H9 (cell line): ENCODE measurements around the gene TXNDC12. TPM values are rescaled to one million over a fixed set of nuclear protein-coding genes. Genes with fewer than 3 reads are reported as not detected.

Experiments
- DNase-seq: peaks from one replicate; pipeline ENCODE4 v3.0.0-alpha.2; 2017
- H2AFZ ChIP-seq: one replicate; pipeline ENCODE4 v1.6.1; 2013; ENCODE audit warnings: mild to moderate bottlenecking, low read length, control low read depth, moderate library complexity
- H2AK5ac ChIP-seq: 2 replicates; pipeline ENCODE4 v1.6.1; 2013; ENCODE audit warnings: low read length, control low read depth, mixed read lengths; ENCODE audit not compliant: insufficient read length
- H2BK120ac ChIP-seq: one replicate; pipeline ENCODE4 v1.6.1; 2013; ENCODE audit warnings: low read depth, mild to moderate bottlenecking, low read length, control low read depth, inconsistent platforms; ENCODE audit not compliant: poor library complexity, severe bottlenecking
- H2BK12ac ChIP-seq: 2 replicates; pipeline ENCODE4 v1.6.1; 2013; ENCODE audit warnings: low read length, control low read depth, mixed read lengths, low read depth; ENCODE audit not compliant: insufficient read length
- H2BK15ac ChIP-seq: 2 replicates; pipeline ENCODE4 v1.6.1; 2013; ENCODE audit warnings: low read depth, low read length, control low read depth
- H2BK20ac ChIP-seq: one replicate; pipeline ENCODE4 v1.6.1; 2013; ENCODE audit warnings: low read depth, mild to moderate bottlenecking, low read length, control low read depth, inconsistent platforms; ENCODE audit not compliant: poor library complexity, severe bottlenecking
- H2BK5ac ChIP-seq: 2 replicates; pipeline ENCODE4 v1.6.1; 2013; ENCODE audit warnings: low read length, control low read depth, mixed read lengths; ENCODE audit not compliant: insufficient read length
- H3K14ac ChIP-seq: 2 replicates; pipeline ENCODE4 v1.6.1; 2013; ENCODE audit warnings: low read length, control low read depth; ENCODE audit not compliant: insufficient read depth
- H3K18ac ChIP-seq: 2 replicates; pipeline ENCODE4 v1.6.1; 2013; ENCODE audit warnings: low read depth, mild to moderate bottlenecking, mixed read lengths, low read length, control low read depth; ENCODE audit not compliant: insufficient read length
- H3K23ac ChIP-seq: 2 replicates; pipeline ENCODE4 v1.6.1; 2013; ENCODE audit warnings: low read length, control low read depth, mixed read lengths, low read depth; ENCODE audit not compliant: insufficient read length
- H3K23me2 ChIP-seq: 2 replicates; pipeline ENCODE4 v1.6.1; 2013; ENCODE audit warnings: low read depth, mild to moderate bottlenecking, mixed read lengths, low read length, control low read depth; ENCODE audit not compliant: insufficient read length, poor library complexity, severe bottlenecking
- H3K27ac ChIP-seq: 2 replicates; pipeline ENCODE4 v1.5.1; 2013; ENCODE audit warnings: low read length, control low read depth, mixed read lengths, low read depth; ENCODE audit not compliant: insufficient read length
- H3K27me3 ChIP-seq: 2 replicates; pipeline ENCODE4 v1.6.1; 2013; ENCODE audit warnings: low read length, control low read depth, inconsistent platforms; ENCODE audit not compliant: insufficient read depth
- H3K4ac ChIP-seq: 2 replicates; pipeline ENCODE4 v1.6.1; 2013; ENCODE audit warnings: low read depth, mild to moderate bottlenecking, control low read depth, inconsistent platforms, low read length, moderate library complexity
- H3K4me1 ChIP-seq: 2 replicates; pipeline ENCODE4 v1.6.1; 2013; ENCODE audit warnings: low read length, control low read depth, inconsistent platforms; ENCODE audit not compliant: insufficient read depth
- H3K4me2 ChIP-seq: 2 replicates; pipeline ENCODE4 v1.6.1; 2013; ENCODE audit warnings: low read length, control low read depth, mixed read lengths; ENCODE audit not compliant: insufficient read length, insufficient read depth
- H3K56ac ChIP-seq: 2 replicates; pipeline ENCODE4 v1.6.1; 2013; ENCODE audit warnings: low read depth, mild to moderate bottlenecking, mixed read lengths, low read length, control low read depth; ENCODE audit not compliant: insufficient read length
- H3K79me1 ChIP-seq: 2 replicates; pipeline ENCODE4 v1.6.1; 2013; ENCODE audit warnings: low read depth, mild to moderate bottlenecking, moderate library complexity, low read length, control low read depth, inconsistent platforms; ENCODE audit not compliant: insufficient read depth, poor library complexity, severe bottlenecking
- H3K79me2 ChIP-seq: 2 replicates; pipeline ENCODE4 v1.6.1; 2013; ENCODE audit warnings: low read length, control low read depth, inconsistent platforms; ENCODE audit not compliant: insufficient read depth
- H3K9ac ChIP-seq: 2 replicates; pipeline ENCODE4 v1.6.1; 2013; ENCODE audit warnings: low read length, control low read depth, mixed read lengths; ENCODE audit not compliant: insufficient read length; ENCODE audit errors: extremely low read depth
- H3K9me3 ChIP-seq: one replicate; pipeline ENCODE4 v1.6.1; 2013; ENCODE audit warnings: low read depth, low read length, inconsistent platforms; ENCODE audit not compliant: control insufficient read depth
- H3T11ph ChIP-seq: one replicate; pipeline ENCODE4 v1.6.1; 2013; ENCODE audit warnings: mild to moderate bottlenecking, low read length, control low read depth, inconsistent platforms
- H4K20me1 ChIP-seq: one replicate; pipeline ENCODE4 v1.6.1; 2013; ENCODE audit not compliant: control insufficient read depth, insufficient read length, insufficient read depth
- H4K5ac ChIP-seq: 2 replicates; pipeline ENCODE4 v1.6.1; 2013; ENCODE audit warnings: low read depth, mild to moderate bottlenecking, mixed read lengths, low read length, control low read depth; ENCODE audit not compliant: insufficient read length
- H4K8ac ChIP-seq: replicated peaks from 2 replicates; pipeline ENCODE4 v1.6.1; 2013; ENCODE audit warnings: low read length, control low read depth, mixed read lengths, low read depth; ENCODE audit not compliant: insufficient read length
- H4K91ac ChIP-seq: 2 replicates; pipeline ENCODE4 v1.6.1; 2013; ENCODE audit warnings: low read depth, mild to moderate bottlenecking, moderate library complexity, mixed read lengths, low read length, control low read depth; ENCODE audit not compliant: insufficient read length
- H3K27ac Mint-ChIP-seq, 3 experiments: 2 replicates in 2 of 3; 3 replicates in 1 of 3; pipeline ENCODE4 v1.8.0; 2020 to 2021; ENCODE audit warnings: mixed read lengths in 3 of 3, mild to moderate bottlenecking in 1 of 3, moderate library complexity in 1 of 3
- H3K27me3 Mint-ChIP-seq: 2 replicates; pipeline ENCODE4 v1.8.0; 2021; ENCODE audit warnings: low read depth, mild to moderate bottlenecking, moderate library complexity, mixed read lengths
- H3K36me3 Mint-ChIP-seq, 3 experiments: 2 replicates in 2 of 3; 3 replicates in 1 of 3; pipeline ENCODE4 v1.8.0; 2020 to 2021; ENCODE audit warnings: low read depth in 3 of 3, mixed read lengths in 3 of 3; ENCODE audit not compliant: insufficient read depth in 1 of 3
- H3K4me1 Mint-ChIP-seq, 2 experiments: 2 replicates each; pipeline ENCODE4 v1.8.0; 2020; ENCODE audit warnings: mixed read lengths in 2 of 2
- H3K4me3 Mint-ChIP-seq, 2 experiments: 2 replicates in 1 of 2; 3 replicates in 1 of 2; pipeline ENCODE4 v1.8.0; 2020 to 2021; ENCODE audit warnings: mild to moderate bottlenecking in 2 of 2, mixed read lengths in 2 of 2, moderate library complexity in 1 of 2
- H3K9me3 Mint-ChIP-seq, 2 experiments: 2 replicates in 1 of 2; 3 replicates in 1 of 2; pipeline ENCODE4 v1.8.0; 2020; ENCODE audit warnings: mild to moderate bottlenecking in 2 of 2, mixed read lengths in 2 of 2, moderate library complexity in 1 of 2
- WGBS: extraction: QIAGEN DNeasy Blood & Tissue Kit; methylation state at CpG from one replicate; pipeline ENCODE4 v1.1.7; 2013; ENCODE audit warnings: missing lambda C conversion rate, low lambda C conversion rate, mixed read lengths; ENCODE audit not compliant: insufficient read length; ENCODE audit errors: extremely low coverage; 5-methylcytosine and 5-hydroxymethylcytosine counted together
- total RNA-seq: library from RNA; stranded (reverse); gene quantifications from 2 replicates; pipeline ENCODE4 v1.2.1, GENCODE V29; 2021
- TF ChIP-seq, protein P1 (sequence below): fragments of 200-600 bp; sonication (generic); conservative IDR thresholded peaks from 3 replicates; pipeline ENCODE4 v1.8.0; 2021; ENCODE audit warnings: antibody characterized with exemption, mild to moderate bottlenecking

TXNDC12 gene
- total RNA-seq, 1 experiment from 2014 or later = 82.1 TPM

DNA sequence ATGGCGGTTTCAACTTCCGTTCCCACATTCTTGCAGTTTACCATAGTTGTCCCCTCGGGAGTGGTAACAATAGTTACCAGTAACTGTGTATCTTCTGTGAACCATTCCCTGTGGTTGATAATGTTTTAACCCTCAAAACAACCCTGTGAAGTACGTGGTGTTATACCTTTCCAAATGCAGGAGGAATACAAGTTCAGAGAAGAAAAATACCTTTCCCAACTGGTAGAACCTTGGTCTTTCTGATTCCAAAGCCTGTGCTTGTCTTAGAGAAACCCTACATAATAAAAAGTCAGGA is 1.9 kb upstream of the TXNDC12 start:
- no peak overlapping the region for H2BK12ac ChIP-seq
- no peak overlapping the region for H2AFZ ChIP-seq
- no peaks in the 10 kb centered on the region; a peak in 1 of 5 replicates for H3K9me3 Mint-ChIP-seq

More for the DNA sequence above, 1.9 kb upstream of the TXNDC12 start:
- Histone ChIP-seq H4K20me1 (no peaks in the 10 kb centered on the region), H3K4ac (no peak overlapping the region), H3K27ac (peak overlapping the region; percentile 19), H3K4me1 (no peaks in the 10 kb centered on the region), H2BK15ac (no peak overlapping the region), H3K23ac (no peak overlapping the region), H3K79me1 (no peaks in the 10 kb centered on the region), H3K18ac (peak overlapping the region; percentile 97), H2BK5ac (no peak overlapping the region), H3K9ac (peak overlapping the region; percentile 76), H2AK5ac (no peak overlapping the region), H4K5ac (no peak overlapping the region), H3K27me3 (no peaks in the 10 kb centered on the region), H4K8ac (no peak overlapping the region), H3T11ph (no peak overlapping the region), H3K4me2 (peak overlapping the region; percentile 83), H2BK20ac (no peak overlapping the region), H3K14ac (peak overlapping the region; percentile 98; the same call in 1 of the 2 replicates), H4K91ac (no peak overlapping the region), H3K56ac (no peak overlapping the region), H2BK120ac (no peak overlapping the region), H3K9me3 (no peaks in the 10 kb centered on the region), H3K23me2 (peaks cover 10% of the 10 kb centered on the region), H3K79me2 (peaks cover 29% of the 10 kb centered on the region; the same call in 1 of the 2 replicates)
- no peaks in the 10 kb centered on the region for H3K27me3 Mint-ChIP-seq
- H3K4me1 Mint-ChIP-seq = peaks cover 25 to 28% of the 10 kb centered on the region in 2 experiments
- peaks cover 20 to 54% (median 43%) of the 10 kb centered on the region in 3 experiments for H3K36me3 Mint-ChIP-seq
- no peak for DNase-seq
- peak overlapping the region; percentile 97 to 100 (median 98) for H3K27ac Mint-ChIP-seq
- TF ChIP-seq, protein P1, sequence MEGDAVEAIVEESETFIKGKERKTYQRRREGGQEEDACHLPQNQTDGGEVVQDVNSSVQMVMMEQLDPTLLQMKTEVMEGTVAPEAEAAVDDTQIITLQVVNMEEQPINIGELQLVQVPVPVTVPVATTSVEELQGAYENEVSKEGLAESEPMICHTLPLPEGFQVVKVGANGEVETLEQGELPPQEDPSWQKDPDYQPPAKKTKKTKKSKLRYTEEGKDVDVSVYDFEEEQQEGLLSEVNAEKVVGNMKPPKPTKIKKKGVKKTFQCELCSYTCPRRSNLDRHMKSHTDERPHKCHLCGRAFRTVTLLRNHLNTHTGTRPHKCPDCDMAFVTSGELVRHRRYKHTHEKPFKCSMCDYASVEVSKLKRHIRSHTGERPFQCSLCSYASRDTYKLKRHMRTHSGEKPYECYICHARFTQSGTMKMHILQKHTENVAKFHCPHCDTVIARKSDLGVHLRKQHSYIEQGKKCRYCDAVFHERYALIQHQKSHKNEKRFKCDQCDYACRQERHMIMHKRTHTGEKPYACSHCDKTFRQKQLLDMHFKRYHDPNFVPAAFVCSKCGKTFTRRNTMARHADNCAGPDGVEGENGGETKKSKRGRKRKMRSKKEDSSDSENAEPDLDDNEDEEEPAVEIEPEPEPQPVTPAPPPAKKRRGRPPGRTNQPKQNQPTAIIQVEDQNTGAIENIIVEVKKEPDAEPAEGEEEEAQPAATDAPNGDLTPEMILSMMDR = no peak
- no CpG with 5 or more reads among the region's 4 CpGs for WGBS
- H3K4me3 Mint-ChIP-seq = peak overlapping the region; percentile 99 to 100
